B cell (primary cell): ENCODE measurements around the gene IFNG. TPM values are rescaled to one million over a fixed set of nuclear protein-coding genes. Genes with fewer than 3 reads are reported as not detected.

Experiments used
- ATAC-seq: fragments of 200-7000 bp; cut with Tn5 transposase; one replicate; pipeline ENCODE4 v1.10.0; 2021; ENCODE audit warnings: low read depth, mild to moderate bottlenecking, moderate number of reproducible peaks, moderate library complexity
- CTCF ChIA-PET: fragments of 350-600 bp; sonication (Branson Sonifier 250); formaldehyde crosslinking; loops from one replicate; lab custom pipeline; 2021; ENCODE audit warnings: antibody characterized with exemption, inconsistent platforms; lab: Charles Lee
- POLR2A ChIA-PET: fragments of 350-600 bp; sonication (Branson Sonifier 250); formaldehyde crosslinking; loops from one replicate; lab custom pipeline; 2021; ENCODE audit warnings: antibody characterized with exemption; lab: Charles Lee
- DNase-seq: peaks from one replicate; pipeline ENCODE4 v3.0.0; 2013
- H2AFZ ChIP-seq: 2 replicates; pipeline ENCODE4 v1.6.1; 2012; ENCODE audit warnings: mild to moderate bottlenecking, low read depth, low read length; ENCODE audit not compliant: insufficient read depth, poor library complexity, severe bottlenecking
- H3K27ac ChIP-seq, 2 donors: 1 replicate in 1 of 2; 2 replicates in 1 of 2; pipeline ENCODE4 v1.5.1; 2012 to 2013; ENCODE audit warnings: low read length in 2 of 2, mild to moderate bottlenecking in 2 of 2, moderate library complexity in 1 of 2
- H3K27me3 ChIP-seq, 4 experiments: fragments of 200-600 bp in 1 of 4; sonication (generic) in 1 of 4; replicated peaks in 1 of 4; 1 replicate in 2 of 4; 2 replicates in 2 of 4; pipeline versions ENCODE4 v1.6.1 to v1.7.0; 2013 to 2016; ENCODE audit warnings: low read length in 3 of 4, mild to moderate bottlenecking in 2 of 4, mixed read lengths in 1 of 4, moderate library complexity in 1 of 4; ENCODE audit not compliant: insufficient read depth in 4 of 4, control insufficient read depth in 3 of 4; ENCODE audit errors: control extremely low read depth in 1 of 4
- H3K36me3 ChIP-seq, 2 experiments: replicated peaks in 1 of 2; 1 replicate in 1 of 2; 2 replicates in 1 of 2; pipeline versions ENCODE4 v1.6.1 to v1.7.1; 2013; ENCODE audit warnings: low read length in 1 of 2; ENCODE audit not compliant: insufficient read depth in 2 of 2, control insufficient read depth in 1 of 2; ENCODE audit errors: control extremely low read depth in 1 of 2, extremely low read depth in 1 of 2
- H3K4me1 ChIP-seq, 2 donors: fragments of 200-600 bp in 1 of 2; sonication (generic) in 1 of 2; 1 replicate in 1 of 2; 2 replicates in 1 of 2; pipeline versions ENCODE4 v1.5.1 to v1.6.1; 2013 to 2017; ENCODE audit warnings: low read length in 2 of 2; ENCODE audit not compliant: control insufficient read depth in 2 of 2, insufficient read depth in 2 of 2
- H3K4me2 ChIP-seq: replicated peaks from 2 replicates; pipeline ENCODE3; 2012; ENCODE audit warnings: mild to moderate bottlenecking, low read depth, low read length; ENCODE audit not compliant: poor library complexity, severe bottlenecking
- H3K4me3 ChIP-seq, 5 experiments: fragments of 200-600 bp in 1 of 5; sonication (generic) in 1 of 5; 1 replicate in 3 of 5; 2 replicates in 2 of 5; pipeline versions ENCODE4 v1.5.1 to v1.7.0; 2011 to 2016; ENCODE audit warnings: low read length in 4 of 5, mild to moderate bottlenecking in 4 of 5, low read depth in 2 of 5, control low read depth in 1 of 5, moderate library complexity in 1 of 5; ENCODE audit not compliant: insufficient read depth in 1 of 5; ENCODE audit errors: control extremely low read depth in 1 of 5, extremely low read depth in 1 of 5
- H3K79me2 ChIP-seq: fragments of 200-600 bp; sonication (generic); one replicate; pipeline ENCODE4 v1.6.0; 2016; ENCODE audit warnings: low read length; ENCODE audit not compliant: control insufficient read depth, insufficient read depth
- H3K9ac ChIP-seq: fragments of 200-600 bp; sonication (generic); 2 replicates; pipeline ENCODE4 v1.6.1; 2017; ENCODE audit warnings: mild to moderate bottlenecking, low read length, moderate library complexity
- H3K9me3 ChIP-seq, 3 donors: one replicate each; pipeline versions ENCODE4 v1.6.1 to v1.7.1; 2013; ENCODE audit warnings: low read length in 2 of 3; ENCODE audit not compliant: control insufficient read depth in 2 of 3, insufficient read depth in 1 of 3; ENCODE audit errors: control extremely low read depth in 1 of 3
- H4K20me1 ChIP-seq: 2 replicates; pipeline ENCODE4 v1.6.0; 2012; ENCODE audit warnings: mild to moderate bottlenecking, low read length; ENCODE audit not compliant: insufficient read depth, control insufficient read depth, poor library complexity, severe bottlenecking
- H3K27ac Mint-ChIP-seq: one replicate; pipeline ENCODE4 v1.8.0; 2021; ENCODE audit warnings: mixed read lengths
- H3K27me3 Mint-ChIP-seq: one replicate; pipeline ENCODE4 v1.8.0; 2021; ENCODE audit warnings: mixed read lengths
- H3K4me1 Mint-ChIP-seq: one replicate; pipeline ENCODE4 v1.8.0; 2021; ENCODE audit warnings: mixed read lengths
- H3K4me3 Mint-ChIP-seq: one replicate; pipeline ENCODE4 v1.8.0; 2021; ENCODE audit warnings: mixed read lengths
- H3K9me3 Mint-ChIP-seq: one replicate; pipeline ENCODE4 v1.8.0; 2022; ENCODE audit warnings: mixed read lengths; ENCODE audit not compliant: insufficient read depth
- EZH2 ChIP-seq: IDR thresholded peaks from 2 replicates; pipeline ENCODE4 v1.6.1; 2012; ENCODE audit warnings: borderline replicate concordance, low read depth, mild to moderate bottlenecking, moderate library complexity, low read length; ENCODE audit not compliant: insufficient read depth, poor library complexity, severe bottlenecking
- WGBS: methylation state at CpG from one replicate; pipeline ENCODE4 v1.1.5; 2013; ENCODE audit warnings: missing lambda C conversion rate; ENCODE audit not compliant: insufficient coverage; 5-methylcytosine and 5-hydroxymethylcytosine counted together
- intact Hi-C: fragments of 100-400 bp; cut with micrococcal nuclease; formaldehyde crosslinking; loops from one replicate; pipeline ENCODE4 v1.10.0; 2022
- polyA plus RNA-seq: library from polyadenylated mRNA; depleted of rRNA; stranded (reverse); fragments of >200 nt; gene quantifications from 2 replicates; pipeline ENCODE4 v1.2.3, GENCODE V29; 2012
- total RNA-seq, 2 donors: library from RNA; stranded (reverse); fragments of 120-200 nt in 1 of 2; gene quantifications; 1 replicate in 1 of 2; 2 replicates in 1 of 2; pipeline versions ENCODE4 v1.2.3 to v1.2.4, GENCODE V29; 2013 to 2022
- TF ChIP-seq, protein P1 (sequence below): fragments of 200-600 bp; IDR thresholded peaks from one replicate; pipeline ENCODE4 v1.8.0; 2022; ENCODE audit warnings: antibody characterized with exemption, mild to moderate bottlenecking

IFNG gene
- total and polyA plus RNA-seq, 2 donors (not counting 1 experiment from before 2014, with no cell fraction given): 0.24 TPM; not detected in 1

DNA sequence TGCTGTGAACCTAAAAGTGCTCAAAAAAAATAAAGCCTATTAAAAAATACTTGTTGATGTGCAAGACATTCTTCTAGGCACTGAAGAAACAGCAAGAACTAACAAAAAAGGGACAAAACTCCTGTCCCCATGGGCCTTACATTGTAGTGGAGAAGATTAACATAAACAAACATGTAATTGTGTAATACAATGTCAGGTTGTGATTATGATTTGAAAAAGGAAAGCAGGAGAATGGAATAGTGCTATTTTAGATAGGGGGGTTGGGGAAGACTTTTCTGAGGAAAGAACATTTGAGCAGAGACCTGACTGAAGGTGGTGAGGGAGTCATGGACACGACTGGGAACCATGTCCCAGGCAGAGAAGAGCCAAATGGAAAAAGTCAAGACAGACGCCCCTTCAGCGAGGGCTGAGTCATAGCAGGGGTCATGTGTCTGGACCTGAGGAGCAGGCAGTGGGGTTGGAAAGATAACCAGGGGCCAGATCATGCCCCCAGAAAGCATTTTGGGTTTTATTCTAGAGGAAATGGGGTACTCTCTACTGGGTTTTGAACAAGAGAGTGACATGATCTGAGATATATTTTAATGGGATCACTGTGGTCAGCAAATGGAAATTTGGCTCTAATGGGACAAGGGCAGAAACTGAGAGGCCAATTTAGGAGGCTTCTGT is 19.4 kb upstream of the IFNG start:
- TF ChIP-seq, protein P1, sequence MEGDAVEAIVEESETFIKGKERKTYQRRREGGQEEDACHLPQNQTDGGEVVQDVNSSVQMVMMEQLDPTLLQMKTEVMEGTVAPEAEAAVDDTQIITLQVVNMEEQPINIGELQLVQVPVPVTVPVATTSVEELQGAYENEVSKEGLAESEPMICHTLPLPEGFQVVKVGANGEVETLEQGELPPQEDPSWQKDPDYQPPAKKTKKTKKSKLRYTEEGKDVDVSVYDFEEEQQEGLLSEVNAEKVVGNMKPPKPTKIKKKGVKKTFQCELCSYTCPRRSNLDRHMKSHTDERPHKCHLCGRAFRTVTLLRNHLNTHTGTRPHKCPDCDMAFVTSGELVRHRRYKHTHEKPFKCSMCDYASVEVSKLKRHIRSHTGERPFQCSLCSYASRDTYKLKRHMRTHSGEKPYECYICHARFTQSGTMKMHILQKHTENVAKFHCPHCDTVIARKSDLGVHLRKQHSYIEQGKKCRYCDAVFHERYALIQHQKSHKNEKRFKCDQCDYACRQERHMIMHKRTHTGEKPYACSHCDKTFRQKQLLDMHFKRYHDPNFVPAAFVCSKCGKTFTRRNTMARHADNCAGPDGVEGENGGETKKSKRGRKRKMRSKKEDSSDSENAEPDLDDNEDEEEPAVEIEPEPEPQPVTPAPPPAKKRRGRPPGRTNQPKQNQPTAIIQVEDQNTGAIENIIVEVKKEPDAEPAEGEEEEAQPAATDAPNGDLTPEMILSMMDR: no peak
- no peak for TF ChIP-seq EZH2
- no peak overlapping the region for H3K9ac ChIP-seq
- ATAC-seq (no peak), DNase-seq (no peak)
- no peaks in the 10 kb centered on the region for H3K9me3 Mint-ChIP-seq
- WGBS: 90% methylated on average over 3 of the region's 3 CpGs
- no peaks in the 10 kb centered on the region for H4K20me1 ChIP-seq
- H3K27ac Mint-ChIP-seq: no peak overlapping the region
- H3K4me3 Mint-ChIP-seq: no peak overlapping the region
- no peaks in the 10 kb centered on the region for H3K36me3 ChIP-seq
- ChIA-PET POLR2A (no interaction called here), CTCF (no interaction called here)
- H3K9me3 ChIP-seq: no peaks in the 10 kb centered on the region
- no peaks in the 10 kb centered on the region for H3K27me3 Mint-ChIP-seq
- intact Hi-C loops: no loop called here
- no peak overlapping the region for H3K27ac ChIP-seq
- H3K4me1 ChIP-seq: peaks cover 26 to 28% of the 10 kb centered on the region in 2 donors
- H2AFZ ChIP-seq: no peak overlapping the region
- H3K4me1 Mint-ChIP-seq: peaks cover 33% of the 10 kb centered on the region
- H3K27me3 ChIP-seq: no peaks in the 10 kb centered on the region
- no peaks in the 10 kb centered on the region for H3K79me2 ChIP-seq
- H3K4me2 ChIP-seq: no peak overlapping the region
- no peak overlapping the region for H3K4me3 ChIP-seq

DNA sequence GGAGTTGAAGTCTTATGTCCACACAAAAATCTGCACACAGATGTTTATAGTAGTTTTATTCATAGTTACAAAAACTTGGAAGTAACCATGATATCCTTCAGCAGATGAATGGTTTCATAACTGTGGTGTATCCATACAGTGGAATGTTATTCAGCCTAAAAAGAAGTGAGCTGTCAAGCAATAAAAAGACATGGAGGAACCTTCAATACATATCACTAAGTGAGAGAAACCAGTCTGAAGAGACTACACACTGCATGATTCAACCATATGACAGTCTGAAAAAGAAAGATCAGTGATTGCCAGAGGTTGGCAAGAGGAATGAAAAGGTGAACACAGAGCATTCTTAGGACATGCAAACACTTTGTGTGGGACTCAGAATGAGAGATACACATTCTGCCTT is 18.6 kb upstream of the IFNG start:
- H4K20me1 ChIP-seq: no peaks in the 10 kb centered on the region
- ChIA-PET CTCF (interaction anchor here (0.5 to 0.6 kb wide), 2 partner anchors 77 to 153 kb away, joined by 3 to 4 read pairs; no protein-coding TSS in a partner anchor), POLR2A (no interaction called here)
- no peak overlapping the region for H3K27ac ChIP-seq
- no peak overlapping the region for H3K4me3 ChIP-seq
- TF ChIP-seq EZH2: no peak
- TF ChIP-seq, protein P1: no peak
- no peaks in the 10 kb centered on the region for H3K36me3 ChIP-seq
- no peak overlapping the region for H3K4me3 Mint-ChIP-seq
- H3K27me3 Mint-ChIP-seq: no peaks in the 10 kb centered on the region
- no peaks in the 10 kb centered on the region for H3K9me3 ChIP-seq
- peaks cover 33% of the 10 kb centered on the region for H3K4me1 Mint-ChIP-seq
- intact Hi-C loops: no loop called here
- peaks cover 26 to 28% of the 10 kb centered on the region in 2 donors for H3K4me1 ChIP-seq
- no peaks in the 10 kb centered on the region for H3K79me2 ChIP-seq
- H3K4me2 ChIP-seq: no peak overlapping the region
- no peak overlapping the region for H3K27ac Mint-ChIP-seq
- ATAC-seq: no peak
- H2AFZ ChIP-seq: no peak overlapping the region
- H3K27me3 ChIP-seq: no peaks in the 10 kb centered on the region
- no peaks in the 10 kb centered on the region for H3K9me3 Mint-ChIP-seq
- no peak for DNase-seq
- no peak overlapping the region for H3K9ac ChIP-seq
